MM.1S (cell line): ENCODE data around the gene APOM.

Experiments used
- EZH2phosphoT487 ChIP-seq: fragments of 300-600 bp; sonication (generic); IDR thresholded peaks from 2 replicates; pipeline ENCODE4 v1.6.1; 2018; ENCODE audit warnings: antibody characterized with exemption, low read length
- TF ChIP-seq, protein P1 (sequence below): fragments of 300-600 bp; sonication (generic); IDR thresholded peaks from 2 replicates; pipeline ENCODE4 v1.5.1; 2016; ENCODE audit warnings: antibody characterized with exemption, low read length, mixed read lengths

DNA sequence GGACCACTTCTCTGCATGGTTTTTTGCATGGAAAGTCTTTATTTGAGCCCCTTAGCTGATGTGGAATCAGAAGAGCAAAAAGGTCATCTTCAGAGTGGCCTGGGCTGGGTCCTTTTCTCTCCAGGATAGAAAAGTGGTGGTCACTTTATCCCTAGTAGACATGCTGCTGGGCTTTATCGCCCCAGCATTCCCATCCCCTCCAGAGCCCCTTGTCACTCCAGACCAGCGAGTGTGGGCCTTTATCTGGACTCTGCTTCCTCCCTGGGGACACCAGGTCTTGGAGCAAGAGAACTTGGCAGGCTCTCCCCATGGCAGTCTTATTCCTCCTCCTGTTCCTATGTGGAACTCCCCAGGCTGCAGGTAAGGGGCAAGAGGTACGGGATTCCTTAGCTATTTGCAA is 50.9 kb downstream of the APOM start, which contains the start of gene LY6G6F:
- TF ChIP-seq, protein P1, sequence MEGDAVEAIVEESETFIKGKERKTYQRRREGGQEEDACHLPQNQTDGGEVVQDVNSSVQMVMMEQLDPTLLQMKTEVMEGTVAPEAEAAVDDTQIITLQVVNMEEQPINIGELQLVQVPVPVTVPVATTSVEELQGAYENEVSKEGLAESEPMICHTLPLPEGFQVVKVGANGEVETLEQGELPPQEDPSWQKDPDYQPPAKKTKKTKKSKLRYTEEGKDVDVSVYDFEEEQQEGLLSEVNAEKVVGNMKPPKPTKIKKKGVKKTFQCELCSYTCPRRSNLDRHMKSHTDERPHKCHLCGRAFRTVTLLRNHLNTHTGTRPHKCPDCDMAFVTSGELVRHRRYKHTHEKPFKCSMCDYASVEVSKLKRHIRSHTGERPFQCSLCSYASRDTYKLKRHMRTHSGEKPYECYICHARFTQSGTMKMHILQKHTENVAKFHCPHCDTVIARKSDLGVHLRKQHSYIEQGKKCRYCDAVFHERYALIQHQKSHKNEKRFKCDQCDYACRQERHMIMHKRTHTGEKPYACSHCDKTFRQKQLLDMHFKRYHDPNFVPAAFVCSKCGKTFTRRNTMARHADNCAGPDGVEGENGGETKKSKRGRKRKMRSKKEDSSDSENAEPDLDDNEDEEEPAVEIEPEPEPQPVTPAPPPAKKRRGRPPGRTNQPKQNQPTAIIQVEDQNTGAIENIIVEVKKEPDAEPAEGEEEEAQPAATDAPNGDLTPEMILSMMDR, result no peak
- no peak for TF ChIP-seq EZH2phosphoT487
